Activated CD4-positive, alpha-beta T cell treated with anti-CD3 and anti-CD28 coated beads for 36 hours (primary cell): Measurements from ENCODE around the gene GSPT1. TPM values are rescaled to one million over a fixed set of nuclear protein-coding genes. Genes with fewer than 3 reads are reported as not detected.

Experiments
- ATAC-seq: fragments of 200-7000 bp; cut with Tn5 transposase; one replicate; pipeline ENCODE4 v1.10.0; 2021; ENCODE audit warnings: mild to moderate bottlenecking, moderate library complexity
- CTCF ChIA-PET: fragments of 350-600 bp; sonication (Branson Sonifier 250); formaldehyde crosslinking; loops from one replicate; lab custom pipeline; 2021; ENCODE audit warnings: antibody characterized with exemption; lab: Charles Lee
- POLR2A ChIA-PET: fragments of 350-600 bp; sonication (Branson Sonifier 250); formaldehyde crosslinking; loops from one replicate; lab custom pipeline; 2021; ENCODE audit warnings: antibody characterized with exemption, inconsistent platforms; lab: Charles Lee
- DNase-seq: peaks from one replicate; pipeline ENCODE4 v3.0.0-alpha.2; 2020
- H3K27ac Mint-ChIP-seq: one replicate; pipeline ENCODE4 v1.8.0; 2021; ENCODE audit warnings: mixed read lengths
- H3K27me3 Mint-ChIP-seq: one replicate; pipeline ENCODE4 v1.8.0; 2021; ENCODE audit warnings: mixed read lengths
- H3K36me3 Mint-ChIP-seq: one replicate; pipeline ENCODE4 v1.8.0; 2021; ENCODE audit warnings: low read depth, mixed read lengths
- H3K4me1 Mint-ChIP-seq: one replicate; pipeline ENCODE4 v1.8.0; 2021; ENCODE audit warnings: mixed read lengths
- H3K4me3 Mint-ChIP-seq: one replicate; pipeline ENCODE4 v1.8.0; 2021; ENCODE audit warnings: mild to moderate bottlenecking, moderate library complexity, mixed read lengths
- H3K9me3 Mint-ChIP-seq: one replicate; pipeline ENCODE4 v1.8.0; 2021; ENCODE audit warnings: low read depth, mixed read lengths
- intact Hi-C, 2 experiments: fragments of 100-400 bp; cut with DNase I in 1 of 2; cut with micrococcal nuclease in 1 of 2; formaldehyde crosslinking; loops; one replicate each; pipeline versions ENCODE4 v1.14.2 to v1.15.1; 2022 to 2024; cut with DNase I, micrococcal nuclease
- total RNA-seq, 2 experiments: library from RNA; stranded (reverse); gene quantifications; one replicate each; pipeline ENCODE4 v1.2.3, GENCODE V29; 2021

Gene GSPT1
- total RNA-seq, 2 experiments from 2014 or later, result 234 to 260 TPM

DNA sequence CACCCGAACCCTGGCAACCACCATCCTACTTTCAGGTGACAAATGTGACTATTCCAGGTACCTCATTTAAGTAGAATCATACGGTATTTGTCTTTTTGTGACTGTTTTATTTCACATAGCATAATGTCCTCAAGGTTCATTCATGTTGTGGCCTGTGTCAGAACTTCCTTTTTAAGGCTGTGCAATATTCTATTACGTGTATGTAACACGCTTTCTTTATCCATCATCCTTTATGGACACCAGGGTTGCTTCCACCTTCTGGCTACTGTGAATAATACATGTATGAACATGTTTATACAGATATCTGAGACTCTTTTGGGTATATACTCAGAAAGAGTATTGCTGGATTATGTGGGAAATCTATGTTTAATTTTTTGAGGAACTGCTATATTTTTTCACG, 35.7 kb downstream of the GSPT1 start:
- H3K4me1 Mint-ChIP-seq, result no peaks in the 10 kb centered on the region
- H3K9me3 Mint-ChIP-seq, result no peaks in the 10 kb centered on the region
- peak; percentile 17 for DNase-seq
- ChIA-PET CTCF (interaction anchor here (1.2 kb wide), 1 partner anchor 11 kb away, joined by 3 read pairs; no protein-coding TSS in a partner anchor), POLR2A (no interaction called here)
- H3K27ac Mint-ChIP-seq, result peak overlapping the region; percentile 56
- no peak overlapping the region for H3K4me3 Mint-ChIP-seq
- no peaks in the 10 kb centered on the region for H3K27me3 Mint-ChIP-seq
- peaks cover 47% of the 10 kb centered on the region for H3K36me3 Mint-ChIP-seq
- intact Hi-C loops, result no loop called here
- no peak for ATAC-seq

- Mint-ChIP-seq H3K9me3 (no peaks in the 10 kb centered on the region), H3K36me3 (peaks cover 49% of the 10 kb centered on the region), H3K27ac (no peak overlapping the region), H3K4me3 (no peak overlapping the region), H3K27me3 (no peaks in the 10 kb centered on the region), H3K4me1 (no peaks in the 10 kb centered on the region)
- intact Hi-C loops, result no loop called here
- ATAC-seq (no peak), DNase-seq (no peak)
- CTCF ChIA-PET, result no interaction called here
- POLR2A ChIA-PET, result no interaction called here
Observed at GRCh38 chr16:11877374-11877773, 38.4 kb downstream of the GSPT1 start.

DNA sequence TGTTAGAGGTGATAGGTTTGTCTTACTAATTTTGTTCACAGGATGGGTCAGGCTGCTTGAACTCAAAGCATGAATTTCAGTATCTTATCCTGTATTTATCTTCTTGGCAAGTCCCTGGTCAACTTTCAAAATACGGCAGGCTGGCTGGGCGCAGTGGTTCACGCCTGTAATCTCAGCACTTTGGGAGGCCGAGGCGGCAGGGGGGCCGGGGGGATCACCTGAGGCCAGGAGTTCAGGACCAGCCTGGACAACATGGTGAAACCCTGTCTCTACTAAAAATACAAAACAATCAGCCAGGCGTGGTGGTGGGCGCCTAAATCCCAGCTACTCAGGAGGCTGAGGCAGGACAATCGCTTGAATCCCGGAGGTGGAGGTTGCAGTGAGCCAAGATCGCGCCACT, 39.5 kb downstream of the GSPT1 start:
- intact Hi-C loops, result no loop called here
- ATAC-seq (no peak), DNase-seq (no peak)
- CTCF ChIA-PET, result no interaction called here
- H3K4me1 Mint-ChIP-seq, result no peaks in the 10 kb centered on the region
- peak overlapping the region; percentile 22 for H3K27ac Mint-ChIP-seq
- no peaks in the 10 kb centered on the region for H3K9me3 Mint-ChIP-seq
- POLR2A ChIA-PET, result no interaction called here
- H3K27me3 Mint-ChIP-seq, result no peaks in the 10 kb centered on the region
- peaks cover 42% of the 10 kb centered on the region for H3K36me3 Mint-ChIP-seq
- no peak overlapping the region for H3K4me3 Mint-ChIP-seq

DNA sequence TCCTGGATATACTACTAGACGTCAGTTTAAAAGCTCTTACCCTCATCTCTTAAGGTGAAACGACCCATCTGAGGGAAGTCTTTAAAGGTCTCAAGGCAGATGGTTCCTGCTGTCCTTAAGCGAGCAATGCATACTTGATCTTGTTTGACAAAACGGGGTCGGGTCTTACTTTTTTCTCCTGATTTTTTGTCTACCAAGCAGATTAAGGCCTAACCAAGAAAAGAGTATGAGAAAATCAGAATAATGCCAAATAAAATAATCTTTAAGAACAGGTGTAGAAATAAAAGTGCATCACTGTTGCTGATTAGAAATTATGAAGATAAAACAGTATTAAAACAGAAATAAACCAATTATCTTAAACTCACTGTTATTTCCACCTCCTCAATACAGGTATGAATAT, 40.0 kb downstream of the GSPT1 start:
- H3K36me3 Mint-ChIP-seq, result peaks cover 40% of the 10 kb centered on the region
- POLR2A ChIA-PET, result interaction anchor here (0.6 kb wide), 2 partner anchors 79 to 193 kb away, joined by 3 read pairs; partner anchors contain the start of gene ZC3H7A
- H3K9me3 Mint-ChIP-seq, result no peaks in the 10 kb centered on the region
- DNase-seq (no peak), ATAC-seq (no peak)
- H3K4me3 Mint-ChIP-seq, result no peak overlapping the region
- CTCF ChIA-PET, result interaction anchor here (1.8 kb wide), 1 partner anchor 10 kb away, joined by 5 read pairs; no protein-coding TSS in a partner anchor
- intact Hi-C loops, result no loop called here
- no peaks in the 10 kb centered on the region for H3K27me3 Mint-ChIP-seq
- H3K4me1 Mint-ChIP-seq, result no peaks in the 10 kb centered on the region
- no peak overlapping the region for H3K27ac Mint-ChIP-seq

GRCh38 chr16:11871193-11871592, 44.6 kb downstream of the GSPT1 start:
- H3K4me1 Mint-ChIP-seq, result no peaks in the 10 kb centered on the region
- ChIA-PET POLR2A (no interaction called here), CTCF (interaction anchor here (1.0 to 1.2 kb wide), 2 partner anchors 12 to 157 kb away, joined by 4 to 7 read pairs; no protein-coding TSS in a partner anchor)
- peak overlapping the region; percentile 14 for H3K27ac Mint-ChIP-seq
- intact Hi-C loops, result loop anchor here in 1 of 2 experiments (5.0 kb wide), 1 partner anchor 196 kb away; no protein-coding TSS in a partner anchor
- ATAC-seq (no peak), DNase-seq (no peak)
- H3K27me3 Mint-ChIP-seq, result no peaks in the 10 kb centered on the region
- H3K36me3 Mint-ChIP-seq, result peaks cover 34% of the 10 kb centered on the region
- H3K9me3 Mint-ChIP-seq, result no peaks in the 10 kb centered on the region
- H3K4me3 Mint-ChIP-seq, result no peak overlapping the region

DNA sequence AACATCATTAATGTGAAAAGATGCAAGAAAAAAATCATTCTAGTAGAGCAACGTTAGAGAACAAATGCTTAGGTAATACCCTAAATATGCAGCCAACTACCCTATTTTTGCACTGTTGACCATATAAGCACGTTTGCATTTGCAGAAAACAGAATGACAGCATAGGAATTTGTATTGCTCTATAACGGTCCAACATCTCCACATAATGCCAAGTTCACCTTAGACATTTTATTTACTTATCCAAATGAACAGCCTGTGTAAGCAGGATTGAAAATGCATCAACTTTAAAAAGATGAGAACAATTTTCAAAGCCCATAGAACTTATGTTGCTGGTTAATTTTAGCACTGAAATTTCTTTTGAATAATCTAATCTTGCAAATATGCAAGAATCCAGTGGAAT, 45.4 kb downstream of the GSPT1 start:
- ChIA-PET POLR2A (no interaction called here), CTCF (interaction anchor here (1.2 to 1.9 kb wide), 2 partner anchors 11 to 13 kb away, joined by 4 to 7 read pairs; no protein-coding TSS in a partner anchor)
- Mint-ChIP-seq H3K4me3 (no peak overlapping the region), H3K4me1 (no peaks in the 10 kb centered on the region), H3K27ac (no peak overlapping the region), H3K36me3 (peaks cover 26% of the 10 kb centered on the region), H3K27me3 (no peaks in the 10 kb centered on the region), H3K9me3 (no peaks in the 10 kb centered on the region)
- intact Hi-C loops, result loop anchor here in 1 of 2 experiments (5.0 kb wide), 1 partner anchor 197 kb away; no protein-coding TSS in a partner anchor
- no peak for DNase-seq
- ATAC-seq, result no peak

- ATAC-seq (no peak), DNase-seq (no peak)
- ChIA-PET POLR2A (interaction anchor here (0.6 kb wide), 1 partner anchor 42 kb away, joined by 3 read pairs; no protein-coding TSS in a partner anchor), CTCF (interaction anchor here (0.8 to 1.9 kb wide), 3 partner anchors 10 to 49 kb away, joined by 3 to 7 read pairs (median 3); no protein-coding TSS in a partner anchor)
- Mint-ChIP-seq H3K9me3 (no peaks in the 10 kb centered on the region), H3K36me3 (peaks cover 20% of the 10 kb centered on the region), H3K27ac (peak overlapping the region; percentile 55), H3K4me1 (peaks cover 4% of the 10 kb centered on the region), H3K27me3 (no peaks in the 10 kb centered on the region), H3K4me3 (no peak overlapping the region)
- intact Hi-C loops, result loop anchor here in 1 of 2 experiments (5.0 kb wide), 1 partner anchor 198 kb away; no protein-coding TSS in a partner anchor
Observed at GRCh38 chr16:11869353-11870228, 46.2 kb downstream of the GSPT1 start.

DNA sequence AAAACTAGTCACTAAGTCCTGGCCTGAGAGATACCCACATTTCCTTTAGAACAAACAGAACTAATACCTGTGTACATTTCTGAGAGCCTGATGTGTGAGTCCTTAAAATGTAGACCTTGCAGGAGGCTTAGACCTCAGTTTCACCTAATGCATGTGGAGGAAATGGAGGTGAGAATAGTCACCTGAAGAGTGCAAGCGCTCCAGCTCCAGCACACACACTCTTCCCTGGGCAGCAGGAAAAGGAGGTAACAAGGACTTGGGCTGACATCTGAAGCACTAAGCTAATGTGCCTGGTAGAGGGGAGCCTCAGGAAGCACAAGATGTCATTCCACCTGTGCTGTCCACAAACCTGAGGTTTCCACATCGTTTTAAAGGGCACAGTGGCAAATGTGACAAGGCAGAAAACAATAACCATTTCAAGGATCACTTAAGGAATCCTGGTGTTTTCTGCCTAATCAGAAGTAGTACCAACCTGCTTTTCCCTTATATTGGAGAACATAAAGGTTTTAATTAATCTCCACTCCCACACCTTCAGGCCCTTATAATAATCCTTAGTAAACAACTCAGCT, 47.3 kb downstream of the GSPT1 start:
- no peaks in the 10 kb centered on the region for H3K9me3 Mint-ChIP-seq
- H3K4me1 Mint-ChIP-seq, result peaks cover 4% of the 10 kb centered on the region
- H3K36me3 Mint-ChIP-seq, result peaks cover 15% of the 10 kb centered on the region
- intact Hi-C loops, result no loop called here
- H3K27ac Mint-ChIP-seq, result peak overlapping the region; percentile 8
- ChIA-PET POLR2A (interaction anchor here (0.6 kb wide), 1 partner anchor 99 kb away, joined by 4 read pairs; no protein-coding TSS in a partner anchor), CTCF (interaction anchor here (0.8 to 1.9 kb wide), 4 partner anchors 11 to 166 kb away, joined by 3 to 7 read pairs (median 4); no protein-coding TSS in a partner anchor)
- DNase-seq (no peak), ATAC-seq (no peak)
- no peak overlapping the region for H3K4me3 Mint-ChIP-seq
- no peaks in the 10 kb centered on the region for H3K27me3 Mint-ChIP-seq

- ChIA-PET POLR2A (no interaction called here), CTCF (no interaction called here)
- intact Hi-C loops, result no loop called here
- Mint-ChIP-seq H3K4me1 (peaks cover 13% of the 10 kb centered on the region), H3K9me3 (no peaks in the 10 kb centered on the region), H3K4me3 (no peak overlapping the region), H3K36me3 (peaks cover 7% of the 10 kb centered on the region), H3K27ac (no peak overlapping the region), H3K27me3 (no peaks in the 10 kb centered on the region)
- DNase-seq (no peak), ATAC-seq (no peak)
Observed at GRCh38 chr16:11862489-11862888, 53.3 kb downstream of the GSPT1 start.

DNA sequence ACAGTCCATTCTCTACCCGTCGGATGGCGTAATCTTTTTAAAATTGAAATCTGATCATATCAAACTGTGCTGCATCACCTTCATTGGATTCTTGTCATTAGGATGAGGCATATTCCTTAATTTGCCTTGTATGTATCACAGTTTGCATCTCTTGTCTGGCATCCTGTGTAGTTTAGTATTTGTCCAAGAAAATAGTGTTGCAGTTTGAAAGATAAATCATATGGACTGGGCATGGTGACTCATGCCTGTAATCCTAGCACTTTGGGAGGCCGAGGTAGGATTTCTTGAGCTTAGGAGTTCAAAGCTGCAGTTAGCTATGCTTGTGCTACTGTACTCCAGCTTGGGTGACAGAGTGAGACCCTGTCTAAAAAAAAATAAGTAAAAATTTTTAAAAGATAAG, 58.6 kb downstream of the GSPT1 start:
- DNase-seq (no peak), ATAC-seq (no peak)
- Mint-ChIP-seq H3K4me1 (peaks cover 32% of the 10 kb centered on the region), H3K27me3 (no peaks in the 10 kb centered on the region), H3K27ac (no peak overlapping the region), H3K4me3 (no peak overlapping the region), H3K9me3 (no peaks in the 10 kb centered on the region), H3K36me3 (peaks cover 28% of the 10 kb centered on the region)
- intact Hi-C loops, result no loop called here
- CTCF ChIA-PET, result interaction anchor here (1.2 kb wide), 1 partner anchor 16 kb away, joined by 3 read pairs; no protein-coding TSS in a partner anchor
- POLR2A ChIA-PET, result no interaction called here
